ENCODE data around the gene CYP2D6.
A peak's percentile ranks its signal among the peaks of the same experiment; 100 is the strongest.
"Not testable (repeated sequence)": the region's sequence is repeated elsewhere in the genome, so short reads cannot be mapped to it uniquely, and the experiment has no call there.

The CYP2D6 gene

GRCh38 chr22:42130639-42131431 is at the start of gene CYP2D6:
TSS of gene CYP2D6 (minus strand) at chr22:42130810. CDS start at chr22:42130791, 19 bp downstream.
- DNase-seq (ENCODE audit: low spot score): not testable (repeated sequence)

GRCh38 chr22:42179616-42180015 is 49.0 kb upstream of the CYP2D6 start:
- no peak for DNase-seq (ENCODE audit: low spot score)

DNA sequence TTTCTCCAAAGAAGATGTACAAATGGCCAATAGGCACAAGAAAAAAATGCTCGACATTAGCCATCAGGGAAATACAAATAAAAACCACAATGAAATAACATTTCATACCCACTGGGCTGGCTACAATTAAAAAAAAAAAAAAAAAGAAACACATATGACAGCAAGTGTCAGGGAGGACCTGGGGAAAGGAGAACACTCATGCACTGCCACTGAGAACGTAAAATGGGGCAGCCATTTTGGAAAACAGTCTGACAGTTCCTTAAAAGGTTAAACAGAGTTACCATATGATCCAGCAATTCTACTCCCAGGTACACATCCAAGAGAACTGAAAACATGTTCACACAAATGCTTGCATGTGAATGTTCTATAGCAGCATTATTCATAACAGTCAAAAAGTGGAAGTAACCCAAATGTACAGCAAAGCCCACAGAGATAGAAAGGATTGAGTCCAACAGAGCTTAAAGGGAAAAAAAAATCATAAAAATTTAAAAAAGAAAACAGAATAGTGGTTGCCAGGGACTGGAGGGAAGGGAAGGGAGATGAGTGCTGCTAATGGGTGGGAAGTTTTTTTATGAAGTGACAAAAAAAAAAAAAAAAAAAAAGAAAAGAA is 48.4 kb upstream of the CYP2D6 start:
- DNase-seq (ENCODE audit: low spot score): no peak

DNA sequence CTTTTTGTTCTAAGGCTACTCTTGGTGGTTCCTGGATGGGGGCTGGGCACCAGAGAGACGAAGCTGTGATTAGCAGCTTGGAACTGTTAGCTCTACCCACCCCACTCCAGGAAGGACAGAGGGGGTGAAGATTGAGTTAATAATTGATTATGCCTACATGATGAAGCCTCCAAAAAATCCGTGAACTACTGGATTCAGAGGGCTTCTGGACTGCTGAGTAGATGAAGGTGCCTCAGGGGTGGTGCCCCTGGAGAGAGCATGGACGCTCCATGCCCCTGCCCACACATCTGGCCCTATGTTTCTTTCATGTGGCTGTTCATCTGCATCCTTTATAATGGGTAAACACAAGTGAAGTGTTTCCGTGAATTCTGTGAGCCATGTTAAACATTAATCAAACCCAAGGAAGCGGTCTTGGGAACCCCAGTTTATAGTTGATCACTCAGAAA is 47.3 kb upstream of the CYP2D6 start:
- DNase-seq (ENCODE audit: low spot score): no peak

- no peak for DNase-seq (ENCODE audit: low spot score)
These were observed 45.8 kb upstream of the CYP2D6 start for GRCh38 chr22:42176255-42176915.

DNA sequence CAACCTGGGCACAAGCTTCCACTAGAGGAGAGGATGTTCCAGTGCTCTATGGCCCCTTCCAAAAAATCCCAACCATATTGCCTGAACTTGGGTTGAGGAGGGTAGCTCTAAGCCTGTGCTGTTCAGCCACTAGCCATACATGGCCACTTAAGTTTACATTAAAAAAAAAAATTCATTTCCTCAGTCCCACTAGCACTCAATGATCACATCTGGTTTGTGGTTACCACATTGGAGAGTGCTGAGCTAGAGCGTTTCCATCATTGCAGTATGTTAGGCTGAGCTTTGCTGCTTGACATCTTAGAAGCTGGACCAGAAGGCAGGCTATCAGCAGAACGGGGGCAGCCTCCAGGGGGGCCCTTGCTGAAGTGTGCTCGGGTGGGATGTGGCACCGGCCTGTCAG is 43.5 kb upstream of the CYP2D6 start:
- DNase-seq (ENCODE audit: low spot score): no peak

DNA sequence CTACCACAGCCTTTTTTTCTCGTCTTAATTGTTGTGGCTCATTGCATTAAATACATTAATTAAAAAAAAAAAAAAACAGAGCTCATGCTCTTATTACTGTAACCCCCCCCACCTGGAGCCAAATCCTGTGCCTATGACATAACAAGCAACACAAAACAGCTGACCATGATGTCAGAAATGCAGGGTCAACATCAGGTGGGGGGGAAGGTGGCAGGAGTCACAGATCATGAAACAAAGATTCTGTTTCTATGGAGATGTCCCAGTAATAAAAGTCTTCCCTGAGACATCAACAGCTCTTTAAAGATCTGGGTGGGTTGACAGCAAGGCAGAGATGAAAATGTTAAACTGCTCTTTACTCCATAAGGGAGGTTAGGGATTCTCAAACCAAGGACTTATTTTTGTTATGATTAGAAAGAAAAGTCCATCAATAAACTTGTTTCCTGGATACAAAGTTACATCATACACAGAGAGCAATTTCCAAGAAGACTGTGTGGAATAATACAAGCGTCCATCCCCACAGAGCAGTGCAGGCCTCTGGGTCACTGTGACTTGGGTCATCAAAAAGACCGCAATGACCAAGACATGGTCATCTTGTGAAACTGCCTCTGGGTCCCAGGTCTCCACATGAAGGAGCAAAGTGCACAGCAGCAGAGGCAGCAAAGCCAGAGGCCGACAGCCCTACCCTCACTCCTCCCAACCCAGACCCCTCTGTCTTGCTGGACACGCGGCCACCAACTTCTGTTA is 42.7 kb upstream of the CYP2D6 start:
- no peak for DNase-seq (ENCODE audit: low spot score)

DNA sequence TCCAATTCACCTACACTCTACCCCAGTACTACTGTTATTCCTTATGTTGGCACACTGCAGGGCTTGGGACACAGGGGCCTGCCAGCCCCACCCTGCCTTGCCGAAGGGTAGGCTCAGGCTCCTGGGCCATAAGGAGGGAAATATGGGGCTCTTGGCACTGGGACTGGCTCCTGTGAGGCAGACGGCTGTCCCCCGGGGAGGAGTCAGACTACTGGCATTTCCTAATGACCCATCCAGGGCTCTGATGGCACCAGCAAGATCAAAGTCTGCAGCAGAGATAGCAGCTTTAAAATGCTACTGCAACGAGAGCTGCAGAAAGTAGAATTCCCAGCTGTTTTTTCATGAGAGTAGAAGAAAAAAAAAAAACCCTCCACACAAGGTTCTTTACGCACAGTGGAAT is 42.2 kb upstream of the CYP2D6 start:
- no peak for DNase-seq (ENCODE audit: low spot score)

- no peak for DNase-seq (ENCODE audit: low spot score)
These were observed 41.5 kb upstream of the CYP2D6 start for GRCh38 chr22:42171946-42172719.

- no peak for DNase-seq (ENCODE audit: low spot score)
These were observed 40.8 kb upstream of the CYP2D6 start for GRCh38 chr22:42171417-42171816.

DNA sequence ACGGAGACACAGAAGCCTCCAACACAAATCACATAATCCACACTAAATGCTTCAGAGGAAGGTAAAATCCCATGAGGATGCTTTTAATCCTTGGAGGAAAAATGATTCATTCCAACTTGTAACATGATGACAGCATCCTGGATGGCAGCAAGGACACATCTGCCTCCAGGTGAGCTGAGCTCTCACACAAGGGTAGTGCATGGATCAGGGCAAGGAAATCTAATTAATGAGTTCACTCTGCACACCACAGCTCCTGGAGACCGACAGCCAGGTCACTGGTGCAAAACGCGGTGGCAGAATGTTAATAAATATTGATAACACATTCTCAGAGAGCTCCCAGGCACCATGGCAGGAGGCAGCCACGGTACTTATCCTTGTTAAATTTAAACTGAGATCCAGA is 40.3 kb upstream of the CYP2D6 start:
- DNase-seq (ENCODE audit: low spot score): no peak

DNA sequence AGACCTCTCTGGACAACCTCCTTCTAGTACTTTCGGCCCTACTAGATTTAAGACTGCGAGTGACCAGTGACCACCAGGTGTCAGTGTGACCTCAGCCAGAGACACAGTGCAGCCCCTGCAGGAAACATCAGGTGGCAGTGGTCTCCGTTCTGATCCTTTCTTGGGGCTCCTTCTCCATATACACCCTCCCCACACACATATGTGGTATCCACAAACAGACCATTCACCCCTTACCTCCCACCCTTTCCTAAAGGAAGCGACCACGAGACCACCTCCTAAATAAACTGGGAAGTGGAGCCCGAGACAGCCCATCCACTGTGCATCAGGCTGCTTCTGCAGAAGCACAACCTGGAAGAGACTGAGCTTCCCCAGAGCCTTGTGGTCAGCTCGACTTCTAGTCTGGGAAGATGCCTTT is 38.5 kb upstream of the CYP2D6 start:
- peak; percentile 85 for DNase-seq (ENCODE audit: low spot score)

GRCh38 chr22:42168476-42168875 is 37.9 kb upstream of the CYP2D6 start:
- no peak for DNase-seq (ENCODE audit: low spot score)

GRCh38 chr22:42167066-42167465 is 36.5 kb upstream of the CYP2D6 start:
- DNase-seq (ENCODE audit: low spot score): no peak

- no peak for DNase-seq (ENCODE audit: low spot score)
These were observed 34.3 kb upstream of the CYP2D6 start for GRCh38 chr22:42164901-42165300.

DNA sequence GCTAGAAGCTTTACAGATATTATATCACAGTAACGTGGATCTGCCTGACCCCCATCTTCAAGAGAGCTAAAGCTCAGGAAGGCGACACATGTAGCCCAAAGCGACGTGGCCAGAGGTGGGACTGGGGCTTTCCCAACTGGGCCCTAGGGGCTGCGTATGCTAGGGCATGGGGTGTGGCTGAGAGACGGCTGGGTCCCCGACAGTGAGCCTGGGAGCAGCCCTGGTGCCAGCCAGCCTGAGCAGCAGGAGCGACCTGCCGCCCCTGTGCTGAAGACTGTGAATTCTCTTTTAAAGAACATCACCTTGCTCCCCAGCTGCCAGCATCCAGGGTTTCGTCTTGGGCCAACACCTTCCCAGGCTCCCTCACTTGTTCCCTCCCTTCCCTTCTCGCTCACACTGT is 32.9 kb upstream of the CYP2D6 start:
- no peak for DNase-seq (ENCODE audit: low spot score)

- no peak for DNase-seq (ENCODE audit: low spot score)
These were observed 32.3 kb upstream of the CYP2D6 start for GRCh38 chr22:42162728-42163489.

GRCh38 chr22:42160830-42161696 is 30.5 kb upstream of the CYP2D6 start:
- no peak for DNase-seq (ENCODE audit: low spot score)

DNA sequence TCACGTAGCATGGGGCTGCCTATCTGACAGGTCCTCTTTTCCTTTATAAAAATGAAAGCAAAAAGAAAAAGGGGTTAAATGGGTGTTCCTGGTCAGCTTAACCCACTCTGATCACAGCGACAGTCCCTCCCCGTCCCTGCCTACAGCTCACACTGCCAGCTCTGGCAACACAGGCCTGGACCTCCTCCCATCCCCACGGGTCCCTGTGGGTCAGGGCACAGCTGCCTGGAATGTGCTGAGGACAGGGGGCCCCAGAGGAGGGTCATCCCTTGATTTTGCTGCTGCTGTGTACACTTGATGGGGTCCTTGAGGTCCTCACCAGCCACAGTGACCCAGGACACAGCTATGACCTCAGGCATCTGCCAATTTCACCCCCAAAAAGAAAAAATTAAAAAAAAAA is 29.6 kb upstream of the CYP2D6 start:
- no peak for DNase-seq (ENCODE audit: low spot score)

Measured in left forelimb (tissue), 1 donor.